GM23248 (cell line): ENCODE data around the gene ATP6V0B. TPM values are rescaled to one million over a fixed set of nuclear protein-coding genes. Genes with fewer than 3 reads are reported as not detected.

Experiments used
- DNase-seq: peaks from one replicate; pipeline ENCODE4 v3.0.0-alpha.2; 2015
- H2AFZ ChIP-seq: fragments of 200-600 bp; sonication (generic); 2 replicates; pipeline ENCODE4 v1.6.1; 2016; ENCODE audit warnings: antibody characterized with exemption
- H3F3A ChIP-seq: fragments of 200-600 bp; sonication (generic); 2 replicates; pipeline ENCODE4 v1.6.1; 2016; ENCODE audit warnings: mild to moderate bottlenecking, antibody characterized with exemption, mixed run types; ENCODE audit not compliant: insufficient read depth
- H3K27ac ChIP-seq: fragments of 200-600 bp; sonication (generic); 2 replicates; pipeline ENCODE4 v1.5.1; 2016; ENCODE audit warnings: mild to moderate bottlenecking
- H3K27me3 ChIP-seq: fragments of 200-600 bp; sonication (generic); replicated peaks from 2 replicates; pipeline ENCODE4 v1.6.1; 2016; ENCODE audit warnings: mild to moderate bottlenecking; ENCODE audit not compliant: insufficient read depth
- H3K36me3 ChIP-seq: fragments of 200-600 bp; sonication (generic); 2 replicates; pipeline ENCODE4 v1.6.1; 2016; ENCODE audit warnings: low read depth, mild to moderate bottlenecking
- H3K4me1 ChIP-seq: fragments of 200-600 bp; sonication (generic); 2 replicates; pipeline ENCODE4 v1.6.1; 2016; ENCODE audit warnings: mild to moderate bottlenecking; ENCODE audit not compliant: insufficient read depth
- H3K4me2 ChIP-seq: fragments of 200-600 bp; sonication (generic); one replicate; pipeline ENCODE4 v1.6.1; 2016; ENCODE audit warnings: mild to moderate bottlenecking; ENCODE audit not compliant: unreplicated experiment
- H3K4me3 ChIP-seq: fragments of 200-600 bp; sonication (generic); 2 replicates; pipeline ENCODE4 v1.5.1; 2016; ENCODE audit warnings: mild to moderate bottlenecking
- H3K79me2 ChIP-seq: fragments of 200-600 bp; sonication (generic); 2 replicates; pipeline ENCODE4 v1.6.1; 2016; ENCODE audit warnings: mild to moderate bottlenecking; ENCODE audit not compliant: insufficient read depth
- H3K9ac ChIP-seq: fragments of 200-600 bp; sonication (generic); 2 replicates; pipeline ENCODE4 v1.6.1; 2016; ENCODE audit warnings: mild to moderate bottlenecking
- H3K9me2 ChIP-seq: fragments of 200-600 bp; sonication (generic); 2 replicates; pipeline ENCODE4 v1.6.1; 2016; ENCODE audit warnings: mixed run types, mild to moderate bottlenecking, moderate library complexity; ENCODE audit not compliant: insufficient read depth
- H3K9me3 ChIP-seq: fragments of 200-600 bp; sonication (generic); one replicate; pipeline ENCODE4 v1.6.1; 2017; ENCODE audit warnings: low read depth
- H4K20me1 ChIP-seq: fragments of 200-600 bp; sonication (generic); 2 replicates; pipeline ENCODE4 v1.6.0; 2016; ENCODE audit not compliant: insufficient read depth
- EZH2 ChIP-seq: fragments of 200-600 bp; sonication (generic); IDR thresholded peaks from 2 replicates; pipeline ENCODE4 v1.6.1; 2018; ENCODE audit warnings: antibody characterized with exemption, mild to moderate bottlenecking; ENCODE audit not compliant: insufficient read depth, poor library complexity, severe bottlenecking
- EZH2phosphoT487 ChIP-seq: fragments of 200-600 bp; sonication (generic); IDR thresholded peaks from 2 replicates; pipeline ENCODE4 v1.6.1; 2018; ENCODE audit warnings: antibody characterized with exemption, moderate library complexity, mild to moderate bottlenecking, low read depth; ENCODE audit not compliant: insufficient read depth
- WGBS, 2 experiments: methylation state at CpG; one replicate each; pipeline ENCODE4 v1.1.6; 2015 to 2017; ENCODE audit warnings: low lambda C conversion rate in 2 of 2, low coverage in 1 of 2; ENCODE audit errors: missing lambda C conversion rate in 2 of 2; 5-methylcytosine and 5-hydroxymethylcytosine counted together
- in situ Hi-C: fragments of 300-500 bp; cut with MboI; formaldehyde crosslinking; loops from 2 replicates; pipeline ENCODE4 v1.15.0; 2020
- polyA plus RNA-seq: library from polyadenylated mRNA; unstranded; fragments of >200 nt; fragmentation: Nextera tagmentation; extraction: Ambion mirVana; gene quantifications from 2 replicates; pipeline ENCODE4 v1.2.1, GENCODE V29; 2016
- total RNA-seq: library from RNA; depleted of rRNA; stranded (reverse); fragments of >200 nt; shearing (Covaris generic); gene quantifications from 2 replicates; pipeline ENCODE4 v1.2.3, GENCODE V29; 2014

The ATP6V0B gene
- total and polyA plus RNA-seq, 2 experiments from 2014 or later, result 140 to 177 TPM

- Histone ChIP-seq H4K20me1 (no peaks in the 10 kb centered on the region), H2AFZ (no peak overlapping the region), H3K9me3 (no peaks in the 10 kb centered on the region), H3K79me2 (no peaks in the 10 kb centered on the region), H3K27ac (no peak overlapping the region), H3K9me2 (no peaks in the 10 kb centered on the region), H3F3A (no peaks in the 10 kb centered on the region), H3K27me3 (no peaks in the 10 kb centered on the region), H3K36me3 (no peaks in the 10 kb centered on the region), H3K4me1 (no peaks in the 10 kb centered on the region), H3K4me2 (no peak overlapping the region), H3K9ac (no peak overlapping the region), H3K4me3 (no peak overlapping the region)
- in situ Hi-C loops, result no loop called here
- 78 to 86% methylated on average over 2 of the region's 2 CpGs for WGBS, 2 experiments
- DNase-seq, result no peak
- TF ChIP-seq EZH2phosphoT487 (no peak), EZH2 (no peak)
These were observed 37.6 kb downstream of the ATP6V0B start for GRCh38 chr1:44012404-44012803.

GRCh38 chr1:44012941-44013609, 38.3 kb downstream of the ATP6V0B start:
- Histone ChIP-seq H3K4me3 (no peak overlapping the region), H3K36me3 (no peaks in the 10 kb centered on the region), H3K4me2 (no peak overlapping the region), H4K20me1 (no peaks in the 10 kb centered on the region), H3K9me2 (no peaks in the 10 kb centered on the region), H3K79me2 (no peaks in the 10 kb centered on the region), H3K27me3 (no peaks in the 10 kb centered on the region), H3K9me3 (no peaks in the 10 kb centered on the region), H3K4me1 (no peaks in the 10 kb centered on the region), H2AFZ (no peak overlapping the region), H3K9ac (no peak overlapping the region), H3F3A (no peaks in the 10 kb centered on the region), H3K27ac (no peak overlapping the region)
- 89 to 93% methylated on average over 13 of the region's 13 CpGs for WGBS, 2 experiments
- in situ Hi-C loops, result no loop called here
- TF ChIP-seq EZH2, result no peak
- TF ChIP-seq EZH2phosphoT487, result no peak
- no peak for DNase-seq

GRCh38 chr1:44013949-44014348, 39.2 kb downstream of the ATP6V0B start:
- no peak overlapping the region for H3K9ac ChIP-seq
- no peak overlapping the region for H3K4me3 ChIP-seq
- 82% methylated on average over 5 of the region's 5 CpGs for WGBS, 2 experiments
- H3K27ac ChIP-seq, result no peak overlapping the region
- TF ChIP-seq EZH2 (no peak), EZH2phosphoT487 (no peak)
- in situ Hi-C loops, result no loop called here
- no peaks in the 10 kb centered on the region for H3K36me3 ChIP-seq
- H3K4me2 ChIP-seq, result no peak overlapping the region
- no peak overlapping the region for H2AFZ ChIP-seq
- H3K79me2 ChIP-seq, result no peaks in the 10 kb centered on the region
- no peaks in the 10 kb centered on the region for H3K4me1 ChIP-seq
- H4K20me1 ChIP-seq, result no peaks in the 10 kb centered on the region
- H3K9me3 ChIP-seq, result no peaks in the 10 kb centered on the region
- H3K9me2 ChIP-seq, result no peaks in the 10 kb centered on the region
- no peaks in the 10 kb centered on the region for H3F3A ChIP-seq
- no peaks in the 10 kb centered on the region for H3K27me3 ChIP-seq
- no peak for DNase-seq

- WGBS, 2 experiments, result 78 to 84% methylated on average over 8 of the region's 8 CpGs
- H3K27me3 ChIP-seq, result no peaks in the 10 kb centered on the region
- no peaks in the 10 kb centered on the region for H3F3A ChIP-seq
- no peaks in the 10 kb centered on the region for H3K9me3 ChIP-seq
- no peak overlapping the region for H3K4me2 ChIP-seq
- in situ Hi-C loops, result no loop called here
- no peak overlapping the region for H3K9ac ChIP-seq
- no peaks in the 10 kb centered on the region for H3K9me2 ChIP-seq
- H3K4me1 ChIP-seq, result no peaks in the 10 kb centered on the region
- no peaks in the 10 kb centered on the region for H3K36me3 ChIP-seq
- no peak overlapping the region for H3K4me3 ChIP-seq
- H3K27ac ChIP-seq, result no peak overlapping the region
- no peaks in the 10 kb centered on the region for H4K20me1 ChIP-seq
- H3K79me2 ChIP-seq, result no peaks in the 10 kb centered on the region
- DNase-seq, result no peak
- TF ChIP-seq EZH2phosphoT487 (no peak), EZH2 (no peak)
- no peak overlapping the region for H2AFZ ChIP-seq
These were observed 39.8 kb downstream of the ATP6V0B start for GRCh38 chr1:44014365-44015104.
